GM23248 (cell line): Measurements from ENCODE around the gene VPS39. TPM values are rescaled to one million over a fixed set of nuclear protein-coding genes. Genes with fewer than 3 reads are reported as not detected.

Source experiments
- DNase-seq: peaks from one replicate; pipeline ENCODE4 v3.0.0-alpha.2; 2015
- H2AFZ ChIP-seq: fragments of 200-600 bp; sonication (generic); 2 replicates; pipeline ENCODE4 v1.6.1; 2016; ENCODE audit warnings: antibody characterized with exemption
- H3F3A ChIP-seq: fragments of 200-600 bp; sonication (generic); 2 replicates; pipeline ENCODE4 v1.6.1; 2016; ENCODE audit warnings: mild to moderate bottlenecking, antibody characterized with exemption, mixed run types; ENCODE audit not compliant: insufficient read depth
- H3K27ac ChIP-seq: fragments of 200-600 bp; sonication (generic); 2 replicates; pipeline ENCODE4 v1.5.1; 2016; ENCODE audit warnings: mild to moderate bottlenecking
- H3K27me3 ChIP-seq: fragments of 200-600 bp; sonication (generic); replicated peaks from 2 replicates; pipeline ENCODE4 v1.6.1; 2016; ENCODE audit warnings: mild to moderate bottlenecking; ENCODE audit not compliant: insufficient read depth
- H3K36me3 ChIP-seq: fragments of 200-600 bp; sonication (generic); 2 replicates; pipeline ENCODE4 v1.6.1; 2016; ENCODE audit warnings: low read depth, mild to moderate bottlenecking
- H3K4me1 ChIP-seq: fragments of 200-600 bp; sonication (generic); 2 replicates; pipeline ENCODE4 v1.6.1; 2016; ENCODE audit warnings: mild to moderate bottlenecking; ENCODE audit not compliant: insufficient read depth
- H3K4me2 ChIP-seq: fragments of 200-600 bp; sonication (generic); one replicate; pipeline ENCODE4 v1.6.1; 2016; ENCODE audit warnings: mild to moderate bottlenecking; ENCODE audit not compliant: unreplicated experiment
- H3K4me3 ChIP-seq: fragments of 200-600 bp; sonication (generic); 2 replicates; pipeline ENCODE4 v1.5.1; 2016; ENCODE audit warnings: mild to moderate bottlenecking
- H3K79me2 ChIP-seq: fragments of 200-600 bp; sonication (generic); 2 replicates; pipeline ENCODE4 v1.6.1; 2016; ENCODE audit warnings: mild to moderate bottlenecking; ENCODE audit not compliant: insufficient read depth
- H3K9ac ChIP-seq: fragments of 200-600 bp; sonication (generic); 2 replicates; pipeline ENCODE4 v1.6.1; 2016; ENCODE audit warnings: mild to moderate bottlenecking
- H3K9me2 ChIP-seq: fragments of 200-600 bp; sonication (generic); 2 replicates; pipeline ENCODE4 v1.6.1; 2016; ENCODE audit warnings: mixed run types, mild to moderate bottlenecking, moderate library complexity; ENCODE audit not compliant: insufficient read depth
- H3K9me3 ChIP-seq: fragments of 200-600 bp; sonication (generic); one replicate; pipeline ENCODE4 v1.6.1; 2017; ENCODE audit warnings: low read depth
- H4K20me1 ChIP-seq: fragments of 200-600 bp; sonication (generic); 2 replicates; pipeline ENCODE4 v1.6.0; 2016; ENCODE audit not compliant: insufficient read depth
- EZH2 ChIP-seq: fragments of 200-600 bp; sonication (generic); IDR thresholded peaks from 2 replicates; pipeline ENCODE4 v1.6.1; 2018; ENCODE audit warnings: antibody characterized with exemption, mild to moderate bottlenecking; ENCODE audit not compliant: insufficient read depth, poor library complexity, severe bottlenecking
- EZH2phosphoT487 ChIP-seq: fragments of 200-600 bp; sonication (generic); IDR thresholded peaks from 2 replicates; pipeline ENCODE4 v1.6.1; 2018; ENCODE audit warnings: antibody characterized with exemption, moderate library complexity, mild to moderate bottlenecking, low read depth; ENCODE audit not compliant: insufficient read depth
- WGBS, 2 experiments: methylation state at CpG; one replicate each; pipeline ENCODE4 v1.1.6; 2015 to 2017; ENCODE audit warnings: low lambda C conversion rate in 2 of 2, low coverage in 1 of 2; ENCODE audit errors: missing lambda C conversion rate in 2 of 2; 5-methylcytosine and 5-hydroxymethylcytosine counted together
- in situ Hi-C: fragments of 300-500 bp; cut with MboI; formaldehyde crosslinking; loops from 2 replicates; pipeline ENCODE4 v1.15.0; 2020
- microRNA counts: library from miRNA; unstranded; fragments of <30 nt; microRNA quantifications from one replicate; lab custom pipeline; 2016
- microRNA-seq: library from miRNA; unstranded; fragments of <30 nt; microRNA quantifications from one replicate; pipeline ENCODE4, GENCODE V29; 2016; ENCODE audit warnings: borderline number of aligned reads
- polyA plus RNA-seq: library from polyadenylated mRNA; unstranded; fragments of >200 nt; fragmentation: Nextera tagmentation; extraction: Ambion mirVana; gene quantifications from 2 replicates; pipeline ENCODE4 v1.2.1, GENCODE V29; 2016
- small RNA-seq: library from RNA; depleted of rRNA; stranded (forward); fragments of <200 nt; gene quantifications from one replicate; pipeline ENCODE3, GENCODE V24; 2014; ENCODE audit warnings: low read depth, low replicate concordance
- total RNA-seq: library from RNA; depleted of rRNA; stranded (reverse); fragments of >200 nt; shearing (Covaris generic); gene quantifications from 2 replicates; pipeline ENCODE4 v1.2.3, GENCODE V29; 2014; rRNA removed

VPS39 gene
- total and polyA plus RNA-seq, 2 experiments from 2014 or later: 33.0 to 49.3 TPM

DNA sequence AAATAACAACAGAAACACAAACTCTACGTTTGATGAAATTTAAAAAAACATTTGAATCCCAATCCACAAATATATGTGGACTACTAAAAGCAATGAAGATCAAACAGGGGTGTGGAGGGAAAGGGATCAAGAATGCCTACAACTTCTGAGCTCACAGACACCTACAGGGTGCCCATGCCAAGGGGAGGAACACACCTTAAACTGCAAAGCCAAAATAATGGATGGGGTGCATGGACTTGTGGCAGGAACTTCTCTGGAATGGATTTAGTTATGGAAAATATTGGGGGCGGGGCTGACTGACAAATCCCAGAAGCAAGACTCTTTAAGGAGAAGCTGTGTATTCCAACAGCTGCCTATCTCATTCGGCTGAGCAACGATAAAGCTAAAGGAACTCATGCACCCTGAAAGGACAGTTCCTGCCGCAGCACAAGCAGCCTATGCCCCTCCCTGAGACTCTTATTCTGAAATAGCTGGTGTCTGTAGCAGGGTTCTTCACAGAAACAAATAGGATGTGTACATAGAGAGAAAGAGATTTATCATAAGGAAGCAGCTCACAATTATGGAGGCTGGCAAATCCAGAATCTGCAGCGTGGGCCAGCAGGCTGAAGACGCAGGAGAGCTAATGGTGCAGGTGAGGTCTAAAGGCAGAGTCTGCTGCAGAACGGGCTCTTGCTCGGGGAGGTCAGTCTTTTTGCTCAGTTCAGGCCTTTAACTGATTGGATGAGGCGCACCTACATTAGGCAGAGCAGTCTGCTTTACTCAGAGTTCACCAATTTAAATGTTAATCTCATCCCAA lies 89.3 kb downstream of the VPS39 start:
- Histone ChIP-seq H3K79me2 (no peaks in the 10 kb centered on the region), H3K9me3 (no peaks in the 10 kb centered on the region), H3K36me3 (no peaks in the 10 kb centered on the region), H3K9ac (no peak overlapping the region), H3K4me2 (no peak overlapping the region), H3K4me3 (no peak overlapping the region), H4K20me1 (no peaks in the 10 kb centered on the region), H3K9me2 (no peaks in the 10 kb centered on the region), H3K27me3 (peaks cover 55% of the 10 kb centered on the region), H2AFZ (no peak overlapping the region), H3K4me1 (no peaks in the 10 kb centered on the region), H3F3A (no peaks in the 10 kb centered on the region), H3K27ac (no peak overlapping the region)
- DNase-seq: peak; percentile 12
- WGBS, 2 experiments: 25 to 26% methylated on average over 10 of the region's 10 CpGs
- TF ChIP-seq EZH2phosphoT487: no peak
- TF ChIP-seq EZH2: no peak
- in situ Hi-C loops: no loop called here

DNA sequence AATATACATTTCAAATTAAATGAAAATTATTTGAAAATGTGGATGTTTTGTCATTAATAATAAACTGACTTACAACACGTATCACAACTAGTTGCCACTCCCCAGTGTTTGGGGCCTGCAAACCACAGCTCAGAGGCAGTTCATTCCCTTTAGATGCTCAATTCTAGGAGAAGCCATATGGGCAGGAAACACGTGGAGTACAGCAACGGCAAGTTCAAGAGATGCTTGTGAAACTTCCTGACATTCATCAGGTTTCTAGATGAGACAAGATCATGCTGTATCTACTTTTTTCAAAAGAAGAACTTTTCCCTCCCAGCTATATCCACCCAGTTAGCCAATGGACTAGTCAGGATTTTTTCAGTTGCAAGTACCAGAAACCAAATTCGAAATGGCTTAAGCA lies 96.2 kb downstream of the VPS39 start:
- H3K27ac ChIP-seq: no peak overlapping the region
- H3K4me2 ChIP-seq: no peak overlapping the region
- H3K79me2 ChIP-seq: no peaks in the 10 kb centered on the region
- H3K27me3 ChIP-seq: peaks cover 56% of the 10 kb centered on the region
- H4K20me1 ChIP-seq: no peaks in the 10 kb centered on the region
- TF ChIP-seq EZH2 (no peak), EZH2phosphoT487 (no peak)
- no peaks in the 10 kb centered on the region for H3K9me2 ChIP-seq
- in situ Hi-C loops: no loop called here
- H3F3A ChIP-seq: no peaks in the 10 kb centered on the region
- no peak overlapping the region for H3K4me3 ChIP-seq
- no peaks in the 10 kb centered on the region for H3K36me3 ChIP-seq
- H3K4me1 ChIP-seq: 0 out of 2 replicates have a peak, but pooled peaks cover 3% of the 10 kb centered on the region
- H3K9me3 ChIP-seq: no peaks in the 10 kb centered on the region
- no peak for DNase-seq
- H2AFZ ChIP-seq: no peak overlapping the region
- H3K9ac ChIP-seq: no peak overlapping the region
- WGBS, 2 experiments: 30 to 44% methylated on average over 4 of the region's 4 CpGs

DNA sequence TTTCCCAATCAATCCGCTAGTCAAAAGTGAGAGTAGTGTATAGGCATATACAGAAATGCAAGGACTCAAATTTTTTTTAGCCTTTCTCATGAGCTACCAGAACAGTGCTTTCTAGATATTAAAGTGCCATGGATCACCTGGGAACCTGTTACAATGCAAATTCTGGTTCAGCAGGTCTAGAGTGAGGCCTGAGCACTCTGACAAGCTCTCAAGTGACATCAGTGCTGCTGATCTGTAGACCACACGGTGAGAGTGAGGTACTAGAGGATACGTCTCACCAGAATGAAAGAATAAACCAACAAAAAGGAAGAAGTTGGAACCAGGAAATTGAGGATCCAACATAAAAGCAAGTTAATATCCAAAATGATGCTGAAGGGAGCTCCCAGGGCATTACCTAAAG lies 97.7 kb downstream of the VPS39 start:
- H3F3A ChIP-seq: no peaks in the 10 kb centered on the region
- 38 to 52% methylated on average over 3 of the region's 3 CpGs for WGBS, 2 experiments
- H4K20me1 ChIP-seq: no peaks in the 10 kb centered on the region
- no peaks in the 10 kb centered on the region for H3K36me3 ChIP-seq
- no peaks in the 10 kb centered on the region for H3K9me2 ChIP-seq
- no peak overlapping the region for H3K27ac ChIP-seq
- in situ Hi-C loops: no loop called here
- no peak overlapping the region for H3K9ac ChIP-seq
- peaks cover 54% of the 10 kb centered on the region for H3K27me3 ChIP-seq
- DNase-seq: no peak
- TF ChIP-seq EZH2phosphoT487: no peak
- 0 out of 2 replicates have a peak, but pooled peaks cover 3% of the 10 kb centered on the region for H3K4me1 ChIP-seq
- no peak overlapping the region for H2AFZ ChIP-seq
- no peak overlapping the region for H3K4me3 ChIP-seq
- no peaks in the 10 kb centered on the region for H3K79me2 ChIP-seq
- H3K4me2 ChIP-seq: no peak overlapping the region
- no peaks in the 10 kb centered on the region for H3K9me3 ChIP-seq

DNA sequence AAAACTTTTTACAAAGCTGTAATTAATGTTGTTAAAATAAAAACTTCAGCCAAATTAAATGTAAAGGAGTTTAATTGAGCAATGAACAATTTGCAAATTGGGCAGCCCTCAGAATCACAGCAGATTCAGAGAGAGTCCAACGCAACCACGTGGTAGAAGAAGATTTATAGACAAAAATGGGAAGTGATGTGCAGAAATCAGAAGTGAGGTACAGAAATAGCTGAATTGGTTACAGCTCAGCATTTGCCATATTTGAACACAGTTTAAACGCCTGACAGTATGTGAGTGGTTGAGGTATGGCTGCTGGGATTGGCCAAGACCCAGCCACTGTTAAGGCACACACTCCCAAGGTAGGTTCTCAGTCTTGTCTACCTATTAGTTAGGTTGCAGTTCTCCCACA lies 99.3 kb downstream of the VPS39 start:
- in situ Hi-C loops: no loop called here
- Histone ChIP-seq H3K4me3 (no peak overlapping the region), H3K9ac (no peak overlapping the region), H4K20me1 (no peaks in the 10 kb centered on the region), H2AFZ (no peak overlapping the region), H3K9me2 (no peaks in the 10 kb centered on the region), H3K4me1 (0 out of 2 replicates have a peak, but pooled peaks cover 3% of the 10 kb centered on the region), H3F3A (no peaks in the 10 kb centered on the region), H3K36me3 (no peaks in the 10 kb centered on the region), H3K4me2 (no peak overlapping the region), H3K27me3 (peaks cover 40% of the 10 kb centered on the region), H3K9me3 (no peaks in the 10 kb centered on the region), H3K27ac (no peak overlapping the region), H3K79me2 (no peaks in the 10 kb centered on the region)
- DNase-seq: no peak
- TF ChIP-seq EZH2: no peak
- no peak for TF ChIP-seq EZH2phosphoT487
- WGBS, 2 experiments: 53 to 72% methylated on average over 3 of the region's 3 CpGs

MicroRNAs encoded within 50 kb of the gene (microRNA counts, 767-probe panel; counts per million panel counts)
- 447 counts per million, percentile 86 among the panel's probes with 10 or more counts for microRNA hsa-miR-627 (lab: Ali Mortazavi, UCI)

Small RNAs within 50 kb of the gene (microRNA-seq; reads per million reads assigned to microRNA genes)
- 13.3 reads per million, percentile 20 among the genes with 10 or more reads in this experiment for gene MIR627

Small RNAs within 50 kb of the gene (small RNA-seq; reads per million reads assigned to genes)
- not detected for gene MIR627

Other genes with a start within 250 kb of the VPS39 start
- 15.9 and 17.7 TPM in 2 replicates for gene EHD4, start 235.7 kb downstream of the VPS39 start, total RNA-seq
- 18.7 and 21.0 TPM in 2 replicates for gene EHD4, start 235.7 kb downstream of the VPS39 start, polyA plus RNA-seq
- not detected in 2 replicates for gene PLA2G4E, start 187.3 kb downstream of the VPS39 start, total RNA-seq
- not detected in 2 replicates for gene PLA2G4E, start 187.3 kb downstream of the VPS39 start, polyA plus RNA-seq
- not detected in 2 replicates for gene PLA2G4D, start 113.7 kb downstream of the VPS39 start, total RNA-seq
- gene PLA2G4D, start 113.7 kb downstream of the VPS39 start, polyA plus RNA-seq: not detected in 2 replicates
- not detected in 2 replicates for gene PLA2G4F, start 51.7 kb downstream of the VPS39 start, total RNA-seq
- not detected in 2 replicates for gene PLA2G4F, start 51.7 kb downstream of the VPS39 start, polyA plus RNA-seq
- 21.4 and 23.3 TPM in 2 replicates for gene GANC, start 64.9 kb upstream of the VPS39 start, total RNA-seq
- gene GANC, start 64.9 kb upstream of the VPS39 start, polyA plus RNA-seq: 18.9 and 26.8 TPM in 2 replicates
- 64.6 and 83.2 TPM in 2 replicates for gene TMEM87A, start 65.1 kb upstream of the VPS39 start, total RNA-seq
- 63.8 and 66.1 TPM in 2 replicates for gene TMEM87A, start 65.1 kb upstream of the VPS39 start, polyA plus RNA-seq
- gene CAPN3, start 151.2 kb upstream of the VPS39 start, total RNA-seq: 5.7 and 8.6 TPM in 2 replicates
- 1.8 and 2.2 TPM in 2 replicates for gene CAPN3, start 151.2 kb upstream of the VPS39 start, polyA plus RNA-seq